HepG2 (cell line): Measurements from ENCODE around the gene SFR1. TPM values are rescaled to one million over a fixed set of nuclear protein-coding genes. Genes with fewer than 3 reads are reported as not detected.

ENCODE experiments used
- ATF7-NPFF ChIP-seq: sonication (generic); formaldehyde crosslinking; IDR thresholded peaks from 2 replicates; pipeline ENCODE4 v1.8.1; 2023; ENCODE audit warnings: mild to moderate bottlenecking, low read depth, missing genetic modification reagents, moderate library complexity
- ATM ChIP-seq: fragments of 450-650 bp; IDR thresholded peaks from 2 replicates; pipeline ENCODE4 v1.7.1; 2017; ENCODE audit warnings: mild to moderate bottlenecking, borderline replicate concordance
- BRCA1 ChIP-seq: sonication (generic); formaldehyde crosslinking; IDR thresholded peaks from 2 replicates; pipeline ENCODE4 v1.4.0; 2020; ENCODE audit warnings: missing genetic modification reagents
- FOSL1 ChIP-seq: sonication (generic); formaldehyde crosslinking; IDR thresholded peaks from 2 replicates; pipeline ENCODE4 v1.9.0; 2021; ENCODE audit warnings: missing genetic modification reagents, borderline replicate concordance
- NFE2 ChIP-seq: sonication (generic); formaldehyde crosslinking; IDR thresholded peaks from 2 replicates; pipeline ENCODE4 v1.4.0; 2020; ENCODE audit warnings: missing genetic modification reagents
- TCF7 ChIP-seq: sonication (generic); IDR thresholded peaks from 2 replicates; pipeline ENCODE4 v1.6.1; 2016; ENCODE audit warnings: antibody characterized with exemption, low read depth
- ZNF556 ChIP-seq: sonication (generic); formaldehyde crosslinking; IDR thresholded peaks from 2 replicates; pipeline ENCODE4 v1.4.0; 2020; ENCODE audit warnings: mild to moderate bottlenecking, missing genetic modification reagents, borderline replicate concordance
- ZNF572 ChIP-seq: sonication (generic); formaldehyde crosslinking; IDR thresholded peaks from 2 replicates; pipeline ENCODE4 v1.5.1; 2020; ENCODE audit warnings: mild to moderate bottlenecking, missing genetic modification reagents
- ZNF749 ChIP-seq: sonication (generic); formaldehyde crosslinking; IDR thresholded peaks from 2 replicates; pipeline ENCODE4 v1.8.0; 2022; ENCODE audit warnings: mild to moderate bottlenecking, missing genetic modification reagents, moderate library complexity, borderline replicate concordance
- ZNF883 ChIP-seq: sonication (generic); formaldehyde crosslinking; IDR thresholded peaks from 2 replicates; pipeline ENCODE4 v1.5.1; 2020; ENCODE audit warnings: mild to moderate bottlenecking, missing genetic modification reagents; ENCODE audit errors: not compliant biosample characterization
- polyA plus RNA-seq, 8 experiments: library from polyadenylated mRNA; depleted of rRNA in 3 of 8; stranded (reverse) in 7 of 8; unstranded in 1 of 8; fragments of >200 nt; fragmentation: Illumina TruSeq in 4 of 8; extraction: Trizol in 4 of 8; gene quantifications; 2 replicates each; pipeline versions ENCODE4 v1.2.1 to v1.2.3, GENCODE V29; 2011 to 2016; ENCODE audit warnings: low read depth in 4 of 8, missing spikeins in 1 of 8, mixed read lengths in 1 of 8; ENCODE audit not compliant: insufficient read depth in 1 of 8
- total RNA-seq, 5 experiments: library from RNA; depleted of rRNA; stranded (reverse); fragments of >200 nt; fragmentation: Illumina TruSeq; extraction: Trizol; gene quantifications; 2 replicates each; pipeline ENCODE4 v1.2.3, GENCODE V29; 2016; ENCODE audit warnings: low read depth in 1 of 5
- TF ChIP-seq, protein P1 (sequence below): sonication (generic); formaldehyde crosslinking; IDR thresholded peaks from 2 replicates; pipeline ENCODE4 v1.4.0; 2020; ENCODE audit warnings: mild to moderate bottlenecking, missing genetic modification reagents
- TF ChIP-seq, protein P2 (sequence below): sonication (generic); formaldehyde crosslinking; IDR thresholded peaks from 2 replicates; pipeline ENCODE4 v1.4.0; 2020; ENCODE audit warnings: missing genetic modification reagents, borderline replicate concordance
- TF ChIP-seq, protein P3 (sequence below): sonication (generic); formaldehyde crosslinking; IDR thresholded peaks from 2 replicates; pipeline ENCODE4 v1.5.0; 2020; ENCODE audit warnings: missing genetic modification reagents, mild to moderate bottlenecking, borderline replicate concordance
- TF ChIP-seq, protein P4 (sequence below), 2 experiments: IDR thresholded peaks; 2 replicates each; pipeline ENCODE4 v1.6.1; 2011 to 2012; ENCODE audit warnings: low read length in 2 of 2, borderline replicate concordance in 1 of 2, low read depth in 1 of 2, mild to moderate bottlenecking in 1 of 2, moderate library complexity in 1 of 2
- TF ChIP-seq, protein P5 (sequence below): sonication (generic); formaldehyde crosslinking; conservative IDR thresholded peaks from 2 replicates; pipeline ENCODE4 v1.8.0; 2022; ENCODE audit warnings: missing genetic modification reagents
- TF ChIP-seq, protein P6 (sequence below): sonication (generic); formaldehyde crosslinking; IDR thresholded peaks from 2 replicates; pipeline ENCODE4 v1.8.1; 2023; ENCODE audit warnings: missing genetic modification reagents, mild to moderate bottlenecking, borderline replicate concordance

The SFR1 gene
- total and polyA plus RNA-seq, 2 of the 13 experiments (the other 11 are each of a cell fraction or from before 2014, with no cell fraction given), result 2.2 to 6.1 TPM

DNA sequence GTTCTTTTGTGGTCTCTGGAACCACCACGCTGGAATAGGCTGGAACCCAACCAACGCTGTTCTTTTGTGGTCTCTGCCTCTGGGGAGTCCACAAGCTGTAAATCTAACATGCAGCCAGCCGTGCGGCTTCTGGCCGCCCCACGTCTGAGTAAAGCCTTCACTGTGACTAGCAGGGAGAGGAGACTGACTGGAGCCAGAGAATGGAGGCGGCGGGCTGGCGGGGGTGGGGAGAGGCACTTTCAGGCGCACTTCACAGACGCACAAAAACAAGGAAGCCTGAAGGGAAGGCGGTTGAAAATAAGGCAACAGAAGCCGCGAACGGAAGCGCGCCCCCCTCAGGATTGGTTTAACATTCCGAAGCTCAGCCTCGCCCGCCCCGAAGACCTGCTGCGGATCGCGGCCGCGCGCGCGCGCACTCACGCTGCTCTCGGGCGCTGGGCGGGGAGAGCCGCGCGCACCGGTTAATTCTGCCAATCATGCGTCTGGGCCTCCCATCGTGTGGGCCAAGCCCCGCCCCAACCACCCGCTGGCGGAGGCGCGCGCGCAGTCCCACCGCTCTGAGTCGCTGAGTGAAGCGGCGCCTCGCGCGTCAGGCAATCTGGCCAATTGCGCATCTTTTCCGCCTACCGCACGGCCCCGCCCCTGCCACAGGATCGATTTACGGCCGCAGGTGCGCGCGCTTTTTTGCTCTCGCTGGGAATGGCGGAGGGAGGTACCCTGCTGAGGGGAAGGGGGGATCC lies at the start of gene SFR1 (continued):
- TF ChIP-seq, protein P1, sequence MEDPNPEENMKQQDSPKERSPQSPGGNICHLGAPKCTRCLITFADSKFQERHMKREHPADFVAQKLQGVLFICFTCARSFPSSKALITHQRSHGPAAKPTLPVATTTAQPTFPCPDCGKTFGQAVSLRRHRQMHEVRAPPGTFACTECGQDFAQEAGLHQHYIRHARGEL (CRISPR knock-in tag), result no peak
- TF ChIP-seq ATF7-NPFF (CRISPR knock-in tag), result no peak; the same call in none of the 2 replicates
- TF ChIP-seq ZNF572 (CRISPR knock-in tag), result no peak
- TF ChIP-seq, protein P2, sequence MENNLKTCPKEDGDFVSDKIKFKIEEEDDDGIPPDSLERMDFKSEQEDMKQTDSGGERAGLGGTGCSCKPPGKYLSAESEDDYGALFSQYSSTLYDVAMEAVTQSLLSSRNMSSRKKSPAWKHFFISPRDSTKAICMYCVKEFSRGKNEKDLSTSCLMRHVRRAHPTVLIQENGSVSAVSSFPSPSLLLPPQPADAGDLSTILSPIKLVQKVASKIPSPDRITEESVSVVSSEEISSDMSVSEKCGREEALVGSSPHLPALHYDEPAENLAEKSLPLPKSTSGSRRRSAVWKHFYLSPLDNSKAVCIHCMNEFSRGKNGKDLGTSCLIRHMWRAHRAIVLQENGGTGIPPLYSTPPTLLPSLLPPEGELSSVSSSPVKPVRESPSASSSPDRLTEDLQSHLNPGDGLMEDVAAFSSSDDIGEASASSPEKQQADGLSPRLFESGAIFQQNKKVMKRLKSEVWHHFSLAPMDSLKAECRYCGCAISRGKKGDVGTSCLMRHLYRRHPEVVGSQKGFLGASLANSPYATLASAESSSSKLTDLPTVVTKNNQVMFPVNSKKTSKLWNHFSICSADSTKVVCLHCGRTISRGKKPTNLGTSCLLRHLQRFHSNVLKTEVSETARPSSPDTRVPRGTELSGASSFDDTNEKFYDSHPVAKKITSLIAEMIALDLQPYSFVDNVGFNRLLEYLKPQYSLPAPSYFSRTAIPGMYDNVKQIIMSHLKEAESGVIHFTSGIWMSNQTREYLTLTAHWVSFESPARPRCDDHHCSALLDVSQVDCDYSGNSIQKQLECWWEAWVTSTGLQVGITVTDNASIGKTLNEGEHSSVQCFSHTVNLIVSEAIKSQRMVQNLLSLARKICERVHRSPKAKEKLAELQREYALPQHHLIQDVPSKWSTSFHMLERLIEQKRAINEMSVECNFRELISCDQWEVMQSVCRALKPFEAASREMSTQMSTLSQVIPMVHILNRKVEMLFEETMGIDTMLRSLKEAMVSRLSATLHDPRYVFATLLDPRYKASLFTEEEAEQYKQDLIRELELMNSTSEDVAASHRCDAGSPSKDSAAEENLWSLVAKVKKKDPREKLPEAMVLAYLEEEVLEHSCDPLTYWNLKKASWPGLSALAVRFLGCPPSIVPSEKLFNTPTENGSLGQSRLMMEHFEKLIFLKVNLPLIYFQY, result no peak
- no peak for TF ChIP-seq ZNF883
- TF ChIP-seq FOSL1 (CRISPR knock-in tag), result no peak
- TF ChIP-seq TCF7, result no peak
- TF ChIP-seq ZNF749 (CRISPR knock-in tag), result no peak
- TF ChIP-seq, protein P3, sequence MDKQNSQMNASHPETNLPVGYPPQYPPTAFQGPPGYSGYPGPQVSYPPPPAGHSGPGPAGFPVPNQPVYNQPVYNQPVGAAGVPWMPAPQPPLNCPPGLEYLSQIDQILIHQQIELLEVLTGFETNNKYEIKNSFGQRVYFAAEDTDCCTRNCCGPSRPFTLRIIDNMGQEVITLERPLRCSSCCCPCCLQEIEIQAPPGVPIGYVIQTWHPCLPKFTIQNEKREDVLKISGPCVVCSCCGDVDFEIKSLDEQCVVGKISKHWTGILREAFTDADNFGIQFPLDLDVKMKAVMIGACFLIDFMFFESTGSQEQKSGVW (CRISPR knock-in tag), result no peak
- TF ChIP-seq ZNF556 (CRISPR knock-in tag), result peak; percentile 32; the same call in 1 of the 2 replicates
- TF ChIP-seq, protein P4, sequence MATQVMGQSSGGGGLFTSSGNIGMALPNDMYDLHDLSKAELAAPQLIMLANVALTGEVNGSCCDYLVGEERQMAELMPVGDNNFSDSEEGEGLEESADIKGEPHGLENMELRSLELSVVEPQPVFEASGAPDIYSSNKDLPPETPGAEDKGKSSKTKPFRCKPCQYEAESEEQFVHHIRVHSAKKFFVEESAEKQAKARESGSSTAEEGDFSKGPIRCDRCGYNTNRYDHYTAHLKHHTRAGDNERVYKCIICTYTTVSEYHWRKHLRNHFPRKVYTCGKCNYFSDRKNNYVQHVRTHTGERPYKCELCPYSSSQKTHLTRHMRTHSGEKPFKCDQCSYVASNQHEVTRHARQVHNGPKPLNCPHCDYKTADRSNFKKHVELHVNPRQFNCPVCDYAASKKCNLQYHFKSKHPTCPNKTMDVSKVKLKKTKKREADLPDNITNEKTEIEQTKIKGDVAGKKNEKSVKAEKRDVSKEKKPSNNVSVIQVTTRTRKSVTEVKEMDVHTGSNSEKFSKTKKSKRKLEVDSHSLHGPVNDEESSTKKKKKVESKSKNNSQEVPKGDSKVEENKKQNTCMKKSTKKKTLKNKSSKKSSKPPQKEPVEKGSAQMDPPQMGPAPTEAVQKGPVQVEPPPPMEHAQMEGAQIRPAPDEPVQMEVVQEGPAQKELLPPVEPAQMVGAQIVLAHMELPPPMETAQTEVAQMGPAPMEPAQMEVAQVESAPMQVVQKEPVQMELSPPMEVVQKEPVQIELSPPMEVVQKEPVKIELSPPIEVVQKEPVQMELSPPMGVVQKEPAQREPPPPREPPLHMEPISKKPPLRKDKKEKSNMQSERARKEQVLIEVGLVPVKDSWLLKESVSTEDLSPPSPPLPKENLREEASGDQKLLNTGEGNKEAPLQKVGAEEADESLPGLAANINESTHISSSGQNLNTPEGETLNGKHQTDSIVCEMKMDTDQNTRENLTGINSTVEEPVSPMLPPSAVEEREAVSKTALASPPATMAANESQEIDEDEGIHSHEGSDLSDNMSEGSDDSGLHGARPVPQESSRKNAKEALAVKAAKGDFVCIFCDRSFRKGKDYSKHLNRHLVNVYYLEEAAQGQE (IDR thresholded peaks at IDR 0.05; ENCODE audit: borderline replicate concordance in 1 of 2, low read depth in 1 of 2, low read length in 2 of 2), result no peak
- TF ChIP-seq BRCA1 (CRISPR knock-in tag), result no peak
- TF ChIP-seq, protein P5, sequence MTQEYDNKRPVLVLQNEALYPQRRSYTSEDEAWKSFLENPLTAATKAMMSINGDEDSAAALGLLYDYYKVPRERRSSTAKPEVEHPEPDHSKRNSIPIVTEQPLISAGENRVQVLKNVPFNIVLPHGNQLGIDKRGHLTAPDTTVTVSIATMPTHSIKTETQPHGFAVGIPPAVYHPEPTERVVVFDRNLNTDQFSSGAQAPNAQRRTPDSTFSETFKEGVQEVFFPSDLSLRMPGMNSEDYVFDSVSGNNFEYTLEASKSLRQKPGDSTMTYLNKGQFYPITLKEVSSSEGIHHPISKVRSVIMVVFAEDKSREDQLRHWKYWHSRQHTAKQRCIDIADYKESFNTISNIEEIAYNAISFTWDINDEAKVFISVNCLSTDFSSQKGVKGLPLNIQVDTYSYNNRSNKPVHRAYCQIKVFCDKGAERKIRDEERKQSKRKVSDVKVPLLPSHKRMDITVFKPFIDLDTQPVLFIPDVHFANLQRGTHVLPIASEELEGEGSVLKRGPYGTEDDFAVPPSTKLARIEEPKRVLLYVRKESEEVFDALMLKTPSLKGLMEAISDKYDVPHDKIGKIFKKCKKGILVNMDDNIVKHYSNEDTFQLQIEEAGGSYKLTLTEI, result no peak
- TF ChIP-seq NFE2 (CRISPR knock-in tag), result no peak
- no peak for TF ChIP-seq ATM
- TF ChIP-seq, protein P6, sequence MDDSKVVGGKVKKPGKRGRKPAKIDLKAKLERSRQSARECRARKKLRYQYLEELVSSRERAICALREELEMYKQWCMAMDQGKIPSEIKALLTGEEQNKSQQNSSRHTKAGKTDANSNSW (CRISPR knock-in tag), result no peak
